Suppressor macrophage (primary cell): Measurements from ENCODE around the gene PSRC1.
"Not testable (repeated sequence)": the region's sequence is repeated elsewhere in the genome, so short reads cannot be mapped to it uniquely, and the experiment has no call there.

Experiments
- DNase-seq, 4 experiments: peaks; one replicate each; pipeline ENCODE4 v3.0.0-alpha.2; 2020 to 2022
- total RNA-seq, 17 experiments: gene quantifications; one replicate each; lab custom pipeline; 2026; ENCODE audit warnings: mixed read lengths in 6 of 17, inconsistent platforms in 3 of 17; lab: John Stamatoyannopoulos, UW

The PSRC1 gene
- total RNA-seq, result 0.14 to 7.4 (median 2.5) reads per million in 17 experiments

DNA sequence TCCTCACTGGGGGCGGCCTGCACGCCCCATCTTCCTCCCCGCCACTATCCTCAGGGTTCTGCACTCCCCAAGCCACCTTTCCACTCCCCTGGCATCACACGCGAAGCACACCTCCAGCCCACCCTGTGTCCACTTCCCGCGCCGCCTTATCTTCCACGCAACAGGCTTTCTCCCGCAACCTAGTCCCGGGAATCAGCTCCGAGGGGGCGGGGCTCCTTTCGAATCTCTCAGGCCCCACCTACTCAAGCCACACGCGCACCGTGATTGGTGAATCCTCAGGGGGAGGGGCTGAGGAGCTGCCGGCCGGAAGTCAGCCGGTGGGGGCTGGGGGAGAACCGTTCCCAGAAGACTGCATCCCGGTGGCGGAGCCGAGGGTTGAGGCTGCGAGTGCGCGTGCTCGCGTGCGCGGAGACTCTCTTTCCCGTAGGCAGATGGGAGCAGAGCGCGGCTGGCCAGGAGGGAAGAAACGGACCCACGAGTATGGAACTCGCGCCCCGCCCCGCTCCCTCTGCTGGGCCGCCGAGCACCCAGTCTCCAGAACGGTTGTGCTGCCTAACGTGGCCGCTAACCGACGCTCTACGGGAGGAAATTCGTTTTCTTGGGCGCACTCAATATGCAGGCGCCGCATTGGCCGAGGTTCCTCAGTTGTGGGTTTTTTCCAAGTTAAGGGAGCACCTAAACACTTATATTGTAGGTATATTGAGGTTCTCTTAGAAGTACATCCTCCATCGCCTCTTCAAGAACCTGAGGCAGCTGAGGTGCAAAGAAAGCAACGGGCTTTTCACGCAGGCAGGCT lies at the start of gene PSRC1:
Gene PSRC1 (minus strand): TSS at position 194 of the 796 bp plus-strand sequence.
- peak; percentile 92 to 97 (median 96) for DNase-seq

- DNase-seq, result peak in 1 of 4 experiments; percentile 16
Measured at GRCh38 chr1:109331113-109331512, 48.2 kb upstream of the PSRC1 start.

GRCh38 chr1:109327285-109327684 lies 44.3 kb upstream of the PSRC1 start:
- DNase-seq, result no peak

- no peak for DNase-seq
Measured at GRCh38 chr1:109322974-109323373, 40.0 kb upstream of the PSRC1 start.

DNA sequence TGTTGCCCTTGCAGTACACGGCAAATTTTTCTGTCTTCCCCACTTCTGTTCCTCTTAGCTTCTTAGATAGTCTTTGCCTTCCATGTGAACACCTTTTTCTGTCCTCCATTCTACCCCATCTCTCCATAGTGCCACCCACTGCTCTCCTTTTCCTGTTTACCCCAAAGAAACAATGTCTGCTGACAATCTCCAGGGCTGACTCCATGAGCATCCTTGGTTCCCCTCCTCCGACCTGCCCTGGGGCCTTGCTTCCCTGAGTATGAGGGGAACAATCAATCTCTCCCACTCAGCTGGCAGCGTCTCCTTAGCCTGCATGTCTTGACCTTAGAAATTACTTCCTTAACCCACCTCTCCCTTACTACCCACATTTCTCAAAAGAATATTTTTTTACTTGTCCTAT lies 36.2 kb upstream of the PSRC1 start:
- DNase-seq, result no peak

DNA sequence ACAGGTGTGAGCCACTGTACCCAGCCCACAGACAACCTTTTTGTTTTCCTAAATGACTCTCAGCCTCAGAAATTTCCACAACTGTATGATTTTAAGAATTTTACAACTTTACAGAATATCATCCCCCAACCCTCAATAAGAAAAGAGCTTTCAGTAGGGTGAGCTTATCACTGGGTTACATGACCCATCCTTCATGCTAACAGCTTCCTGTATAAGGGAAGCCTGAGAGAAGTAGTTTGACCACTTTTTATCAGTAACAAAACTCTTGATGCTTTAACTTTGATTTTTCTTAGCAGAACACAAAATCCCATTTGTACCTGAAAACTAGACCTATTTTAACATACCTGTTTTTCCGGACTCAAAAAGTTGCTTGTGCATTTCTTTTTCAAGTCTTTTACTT lies 33.6 kb upstream of the PSRC1 start:
- DNase-seq, result no peak

- DNase-seq, result peak in 1 of 4 experiments; percentile 12
Measured at GRCh38 chr1:109315288-109315687, 32.3 kb upstream of the PSRC1 start.

DNA sequence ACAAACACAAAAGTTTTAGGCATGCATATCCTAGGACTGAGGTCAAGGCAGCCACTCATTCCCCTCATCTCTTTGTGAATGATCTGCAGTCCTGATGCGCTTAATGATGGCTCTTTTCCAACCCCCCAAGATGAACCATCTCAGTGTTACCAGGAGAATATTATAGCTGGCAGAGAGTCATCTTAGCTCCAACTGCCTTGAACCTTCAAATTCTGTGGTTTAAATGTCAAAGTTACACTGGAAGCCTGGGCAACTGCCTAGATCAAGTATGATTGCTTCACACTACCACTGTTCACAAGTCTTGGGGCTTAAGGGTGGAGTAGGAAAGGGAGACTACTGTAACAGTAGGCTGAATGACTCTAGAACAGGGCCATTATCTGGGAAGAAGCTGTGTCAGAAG lies 31.9 kb upstream of the PSRC1 start:
- no peak for DNase-seq

DNA sequence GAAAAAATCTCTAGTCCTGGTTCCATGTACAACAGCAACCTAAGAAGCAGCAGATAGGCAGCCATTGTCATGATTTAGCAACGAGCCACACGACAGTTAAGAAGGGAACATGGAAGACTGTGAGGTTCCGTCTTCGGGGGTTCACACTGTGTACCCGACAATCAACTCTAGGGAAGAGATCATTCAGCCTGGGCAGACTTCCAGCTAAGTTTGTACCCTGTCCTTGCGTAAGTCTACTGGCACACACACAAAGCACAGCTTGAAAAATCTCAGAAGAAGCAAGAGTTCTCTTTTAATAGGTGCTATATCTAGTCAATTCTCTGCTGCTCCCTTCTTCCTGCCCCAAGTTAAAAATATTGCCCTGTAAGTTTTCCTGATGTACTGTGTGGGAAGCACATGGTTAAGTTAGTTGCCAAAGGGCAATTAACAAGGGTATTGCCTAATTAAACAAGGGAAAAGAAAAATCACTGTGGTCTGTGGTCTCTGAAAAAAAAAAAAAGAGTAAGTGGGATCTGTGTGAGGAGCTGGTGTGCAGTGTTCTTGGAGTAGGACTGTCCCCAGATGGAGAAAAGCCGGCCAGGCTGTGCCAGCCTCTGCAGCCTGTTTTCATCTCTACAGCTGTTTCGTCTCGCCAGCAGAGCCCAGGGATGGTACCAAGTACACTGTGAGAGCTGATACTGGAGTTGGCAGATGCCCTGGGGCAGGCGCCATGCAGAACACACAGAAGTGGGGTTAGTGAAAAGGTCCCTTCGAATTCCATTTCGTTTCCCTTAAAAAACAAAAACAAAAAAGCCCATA lies 30.2 kb upstream of the PSRC1 start:
- peak; percentile 29 to 43 (median 38) for DNase-seq

GRCh38 chr1:109312246-109312645 lies 29.3 kb upstream of the PSRC1 start:
- no peak for DNase-seq

DNA sequence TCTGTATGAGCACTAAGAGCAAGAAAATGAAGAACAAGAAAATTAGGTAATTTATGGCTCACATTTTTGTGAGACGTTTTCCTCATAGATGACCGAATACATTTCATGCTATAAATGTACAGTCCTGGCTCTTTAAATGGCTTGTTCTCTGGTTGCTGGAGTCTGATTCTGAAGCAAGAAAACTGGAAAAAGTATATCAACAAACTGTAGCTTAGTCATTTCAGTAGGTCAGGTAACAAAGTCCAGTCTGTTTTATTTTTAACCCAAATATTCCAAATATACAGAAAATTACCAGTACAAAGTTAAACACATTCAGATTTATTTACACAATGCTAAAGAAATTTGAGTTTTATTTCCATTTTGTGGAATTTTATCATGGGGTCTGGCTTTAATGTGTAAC lies 26.4 kb upstream of the PSRC1 start:
- DNase-seq, result peak in 2 of 4 experiments; percentile 40 to 45

GRCh38 chr1:109307274-109308021 lies 24.5 kb upstream of the PSRC1 start:
- DNase-seq, result peak; percentile 23 to 53 (median 42)

- DNase-seq, result no peak
Measured at GRCh38 chr1:109306832-109307273, 23.9 kb upstream of the PSRC1 start, which contains the start of gene MYBPHL. Gene MYBPHL, minus strand, starts transcription at chr1:109307011. Its CDS starts 20 bp downstream, at chr1:109306991.

DNA sequence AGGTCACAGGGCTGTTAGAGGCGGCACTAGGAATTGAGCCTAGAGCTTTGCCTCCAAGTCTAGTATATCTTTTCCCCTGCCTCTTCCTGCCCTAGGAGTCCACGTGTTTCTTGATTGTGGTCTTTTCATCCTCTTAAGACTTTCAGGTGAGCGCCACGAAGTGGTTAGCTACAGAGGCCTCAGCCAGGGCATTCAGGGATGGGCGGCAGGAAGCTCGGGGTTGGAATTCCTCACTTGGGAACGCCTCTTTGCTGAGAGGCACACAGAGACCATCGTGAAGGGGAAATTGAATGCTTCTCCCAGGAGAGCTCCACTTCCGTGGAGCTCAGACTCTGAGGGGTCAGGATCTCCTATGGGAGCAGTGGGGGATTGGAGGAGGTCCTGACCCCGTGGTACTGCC lies 23.0 kb upstream of the PSRC1 start:
- not testable (repeated sequence) for DNase-seq

- no peak for DNase-seq
Measured at GRCh38 chr1:109304226-109304920, 21.4 kb upstream of the PSRC1 start.

DNA sequence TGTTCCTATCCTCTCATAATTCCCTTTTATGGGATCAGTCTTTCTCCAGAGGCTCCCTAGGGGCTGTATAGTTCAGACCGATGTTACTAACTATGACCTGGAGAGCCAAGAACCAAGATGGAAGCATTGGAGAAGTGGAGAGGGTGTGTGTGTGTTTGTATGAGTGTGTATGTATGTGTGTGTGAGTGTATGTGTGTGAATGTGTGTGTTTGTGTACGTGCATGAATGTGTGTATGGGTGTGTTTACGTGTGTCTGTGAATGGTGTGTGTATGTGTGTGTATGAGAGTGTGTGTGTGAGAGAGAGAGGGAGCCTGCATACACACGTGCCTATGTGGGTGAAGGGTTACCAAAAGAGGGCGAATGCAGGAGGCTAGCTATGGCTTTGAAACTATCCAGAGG lies 18.9 kb upstream of the PSRC1 start:
- DNase-seq, result no peak

DNA sequence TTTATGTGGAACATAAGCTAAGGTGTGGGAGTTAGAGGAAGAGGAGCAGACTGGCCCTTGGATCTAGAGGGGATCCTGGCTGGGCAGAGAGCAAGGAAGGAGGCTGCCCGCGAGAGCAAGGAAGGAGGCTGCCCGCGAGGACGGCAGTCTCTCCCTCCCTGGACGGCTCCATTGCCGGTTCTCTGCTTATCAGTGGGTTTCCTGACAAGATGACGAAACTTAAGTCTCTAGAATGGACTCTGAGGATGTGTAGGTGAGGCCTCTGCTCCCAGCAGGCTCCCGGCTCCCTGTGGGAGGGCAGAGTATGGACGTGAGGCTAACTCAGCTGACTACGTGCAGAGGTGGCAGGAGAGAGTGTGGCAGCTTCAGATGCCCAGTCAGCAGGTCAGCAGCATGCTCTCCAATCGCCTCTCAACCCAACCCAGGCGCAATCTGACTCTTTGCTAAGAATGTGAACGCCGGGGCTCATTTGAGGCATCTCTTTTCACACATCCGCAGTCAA lies 17.8 kb upstream of the PSRC1 start:
- DNase-seq, result no peak

DNA sequence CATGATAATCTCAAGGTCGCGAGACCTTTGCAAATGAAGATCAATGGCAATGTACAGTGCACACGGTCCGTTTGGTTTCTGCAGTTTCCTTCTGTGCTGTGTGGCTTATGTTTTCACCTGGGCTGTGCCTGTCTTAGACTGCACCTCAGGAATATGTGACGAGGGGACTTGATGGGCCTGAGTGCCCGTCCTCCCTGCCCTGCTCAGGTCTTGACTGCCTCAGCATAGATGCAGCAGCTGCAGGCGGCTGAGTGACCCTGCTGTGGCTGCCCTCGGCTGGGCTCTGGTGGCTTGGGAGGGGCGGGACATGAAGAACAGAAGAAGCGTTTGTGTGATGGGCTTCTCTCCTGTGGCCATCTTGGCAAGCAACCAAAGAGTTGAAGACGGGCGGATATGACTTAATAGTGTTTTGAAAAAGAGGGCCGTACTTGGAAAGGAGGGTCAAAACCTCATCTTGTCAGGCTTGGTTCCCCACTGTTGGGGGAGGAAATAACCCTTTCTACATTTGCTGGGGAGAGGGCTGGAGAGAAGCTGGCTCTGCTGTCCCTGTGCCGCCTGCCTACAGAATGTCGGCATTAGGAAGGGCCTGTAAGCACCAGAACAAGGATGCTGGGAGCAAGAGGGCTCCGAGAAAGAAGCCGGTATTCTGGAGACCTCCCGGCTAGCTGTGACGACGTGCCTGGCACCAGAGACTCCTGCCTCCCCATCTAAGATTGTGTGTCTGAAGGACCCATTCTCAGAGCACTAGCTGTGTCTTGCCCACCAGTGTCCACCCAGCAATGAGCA lies 16.8 kb upstream of the PSRC1 start:
- DNase-seq, result no peak

GRCh38 chr1:109298666-109299557 lies 16.0 kb upstream of the PSRC1 start:
- peak; percentile 58 to 81 (median 68) for DNase-seq

GRCh38 chr1:109296782-109297181 lies 13.8 kb upstream of the PSRC1 start:
- DNase-seq, result no peak
